Panc1 (cell line): ENCODE measurements around the gene LPP. TPM values are rescaled to one million over a fixed set of nuclear protein-coding genes. Genes with fewer than 3 reads are reported as not detected.

Source experiments
- ATAC-seq: fragments of 200-7000 bp; cut with Tn5 transposase; 2 replicates; pipeline ENCODE4 v1.9.1; 2020; ENCODE audit warnings: mild to moderate bottlenecking, moderate library complexity
- BruUV-seq: library from RNA; stranded (reverse); fragments of 400-500 nt; replicated peaks from 2 replicates; lab custom pipeline; 2021; lab: Mats Ljungman, UMichigan
- CTCF ChIA-PET: fragments of 300-600 bp; sonication (Branson Sonifier 250); formaldehyde crosslinking; loops from one replicate; lab custom pipeline; 2022; ENCODE audit warnings: antibody characterized with exemption; lab: Charles Lee
- POLR2A ChIA-PET: fragments of 300-600 bp; sonication (Branson Sonifier 250); formaldehyde crosslinking; loops from one replicate; lab custom pipeline; 2022; ENCODE audit warnings: antibody characterized with exemption; lab: Charles Lee
- DNase-seq: peaks from one replicate; pipeline ENCODE4 v3.0.0-alpha.2; 2010; ENCODE audit warnings: low read depth, low spot score
- H3K27ac ChIP-seq: 2 replicates; pipeline ENCODE4 v1.5.1; 2011; ENCODE audit warnings: mild to moderate bottlenecking, low read length, inconsistent platforms
- H3K27me3 ChIP-seq: fragments of 200-500 bp; sonication (Bioruptor generic); 2 replicates; pipeline ENCODE4 v1.6.0; 2014; ENCODE audit warnings: low read length, inconsistent platforms; ENCODE audit not compliant: control insufficient read depth, insufficient read depth
- H3K36me3 ChIP-seq: fragments of 200-500 bp; sonication (Bioruptor generic); 2 replicates; pipeline ENCODE4 v1.5.1; 2014; ENCODE audit warnings: inconsistent platforms, mild to moderate bottlenecking, low read length, moderate library complexity; ENCODE audit not compliant: control insufficient read depth, insufficient read depth
- H3K4me1 ChIP-seq: 2 replicates; pipeline ENCODE4 v1.5.1; 2011; ENCODE audit warnings: inconsistent platforms, mild to moderate bottlenecking, low read length, moderate library complexity; ENCODE audit not compliant: control insufficient read depth, insufficient read depth
- H3K4me3 ChIP-seq, 2 experiments: 2 replicates each; pipeline ENCODE4 v1.5.1; 2011 to 2012; ENCODE audit warnings: low read depth in 2 of 2, low read length in 2 of 2, mild to moderate bottlenecking in 2 of 2, inconsistent platforms in 1 of 2, moderate library complexity in 1 of 2
- H3K9me3 ChIP-seq: fragments of 200-500 bp; sonication (Bioruptor generic); 2 replicates; pipeline ENCODE4 v1.5.1; 2014; ENCODE audit warnings: low read depth, mild to moderate bottlenecking, inconsistent platforms, low read length, moderate library complexity; ENCODE audit not compliant: control insufficient read depth, insufficient read depth
- POLR2AphosphoS5 ChIP-seq: IDR thresholded peaks from 2 replicates; pipeline ENCODE4 v1.6.1; 2012; ENCODE audit warnings: mild to moderate bottlenecking, low read depth, low read length, moderate library complexity
- SIN3A ChIP-seq: IDR thresholded peaks from 2 replicates; pipeline ENCODE4 v1.6.1; 2012; ENCODE audit warnings: low read depth, mild to moderate bottlenecking, low read length, moderate library complexity, borderline replicate concordance; ENCODE audit not compliant: insufficient read depth
- TCF7L2 ChIP-seq: IDR thresholded peaks from 2 replicates; pipeline ENCODE4 v1.6.1; 2011; ENCODE audit warnings: mild to moderate bottlenecking, low read depth, low read length, inconsistent platforms
- in situ Hi-C: cut with HindIII; loops from 2 replicates; pipeline ENCODE4 v1.10.0; 2016; ENCODE audit warnings: low sequenced_read_pairs, low pct_unique_long_range_greater_than_20kb
- intact Hi-C: fragments of 100-400 bp; cut with micrococcal nuclease; formaldehyde crosslinking; loops from one replicate; pipeline ENCODE4 v1.10.0; 2022; ENCODE audit not compliant: unreplicated experiment
- total RNA-seq: library from RNA; stranded (reverse); gene quantifications from one replicate; pipeline ENCODE4 v1.2.1, GENCODE V29; 2021; ENCODE audit not compliant: unreplicated experiment
- TF ChIP-seq, protein P1 (sequence below): fragments of 450-650 bp; IDR thresholded peaks from 2 replicates; pipeline ENCODE4 v1.5.1; 2017; ENCODE audit warnings: mild to moderate bottlenecking
- TF ChIP-seq, protein P2 (sequence below), 2 experiments: IDR thresholded peaks; 2 replicates each; pipeline ENCODE4 v1.6.1; 2011 to 2012; ENCODE audit warnings: low read depth in 2 of 2, control low read depth in 1 of 2, low read length in 1 of 2, mild to moderate bottlenecking in 1 of 2, moderate library complexity in 1 of 2; ENCODE audit not compliant: insufficient read depth in 1 of 2

The LPP gene
- total RNA-seq, 1 experiment from 2014 or later, result 90.0 TPM

DNA sequence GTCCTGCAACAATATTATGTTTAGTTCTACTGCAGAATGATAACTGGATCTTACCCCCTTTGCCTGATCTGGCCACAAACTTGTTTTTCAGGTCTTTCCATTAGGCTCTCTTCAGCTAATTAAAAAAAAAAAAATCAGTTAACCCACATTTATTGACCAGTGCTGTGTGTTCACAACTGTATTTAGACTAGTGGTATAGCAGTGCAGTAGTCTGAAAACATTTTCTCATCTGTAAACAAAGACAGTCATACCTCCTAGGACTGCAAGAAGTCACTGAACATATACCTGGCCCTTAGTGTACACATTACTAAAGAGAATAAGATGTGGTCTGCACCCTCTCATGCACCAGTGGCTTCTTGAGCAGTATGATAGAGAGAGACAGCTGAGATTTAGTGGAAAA lies 22.5 kb downstream of the LPP start:
- BruUV-seq, result no TSS peak
- ATAC-seq (no peak), DNase-seq (no peak)
- Histone ChIP-seq H3K27ac (no peak overlapping the region), H3K4me1 (no peaks in the 10 kb centered on the region), H3K27me3 (no peaks in the 10 kb centered on the region), H3K36me3 (no peaks in the 10 kb centered on the region), H3K9me3 (no peaks in the 10 kb centered on the region), H3K4me3 (no peak overlapping the region)
- in situ Hi-C loops, result no loop called here
- TF ChIP-seq TCF7L2 (no peak), POLR2AphosphoS5 (no peak), SIN3A (no peak)
- TF ChIP-seq, protein P1, sequence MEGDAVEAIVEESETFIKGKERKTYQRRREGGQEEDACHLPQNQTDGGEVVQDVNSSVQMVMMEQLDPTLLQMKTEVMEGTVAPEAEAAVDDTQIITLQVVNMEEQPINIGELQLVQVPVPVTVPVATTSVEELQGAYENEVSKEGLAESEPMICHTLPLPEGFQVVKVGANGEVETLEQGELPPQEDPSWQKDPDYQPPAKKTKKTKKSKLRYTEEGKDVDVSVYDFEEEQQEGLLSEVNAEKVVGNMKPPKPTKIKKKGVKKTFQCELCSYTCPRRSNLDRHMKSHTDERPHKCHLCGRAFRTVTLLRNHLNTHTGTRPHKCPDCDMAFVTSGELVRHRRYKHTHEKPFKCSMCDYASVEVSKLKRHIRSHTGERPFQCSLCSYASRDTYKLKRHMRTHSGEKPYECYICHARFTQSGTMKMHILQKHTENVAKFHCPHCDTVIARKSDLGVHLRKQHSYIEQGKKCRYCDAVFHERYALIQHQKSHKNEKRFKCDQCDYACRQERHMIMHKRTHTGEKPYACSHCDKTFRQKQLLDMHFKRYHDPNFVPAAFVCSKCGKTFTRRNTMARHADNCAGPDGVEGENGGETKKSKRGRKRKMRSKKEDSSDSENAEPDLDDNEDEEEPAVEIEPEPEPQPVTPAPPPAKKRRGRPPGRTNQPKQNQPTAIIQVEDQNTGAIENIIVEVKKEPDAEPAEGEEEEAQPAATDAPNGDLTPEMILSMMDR, result no peak
- TF ChIP-seq, protein P2, sequence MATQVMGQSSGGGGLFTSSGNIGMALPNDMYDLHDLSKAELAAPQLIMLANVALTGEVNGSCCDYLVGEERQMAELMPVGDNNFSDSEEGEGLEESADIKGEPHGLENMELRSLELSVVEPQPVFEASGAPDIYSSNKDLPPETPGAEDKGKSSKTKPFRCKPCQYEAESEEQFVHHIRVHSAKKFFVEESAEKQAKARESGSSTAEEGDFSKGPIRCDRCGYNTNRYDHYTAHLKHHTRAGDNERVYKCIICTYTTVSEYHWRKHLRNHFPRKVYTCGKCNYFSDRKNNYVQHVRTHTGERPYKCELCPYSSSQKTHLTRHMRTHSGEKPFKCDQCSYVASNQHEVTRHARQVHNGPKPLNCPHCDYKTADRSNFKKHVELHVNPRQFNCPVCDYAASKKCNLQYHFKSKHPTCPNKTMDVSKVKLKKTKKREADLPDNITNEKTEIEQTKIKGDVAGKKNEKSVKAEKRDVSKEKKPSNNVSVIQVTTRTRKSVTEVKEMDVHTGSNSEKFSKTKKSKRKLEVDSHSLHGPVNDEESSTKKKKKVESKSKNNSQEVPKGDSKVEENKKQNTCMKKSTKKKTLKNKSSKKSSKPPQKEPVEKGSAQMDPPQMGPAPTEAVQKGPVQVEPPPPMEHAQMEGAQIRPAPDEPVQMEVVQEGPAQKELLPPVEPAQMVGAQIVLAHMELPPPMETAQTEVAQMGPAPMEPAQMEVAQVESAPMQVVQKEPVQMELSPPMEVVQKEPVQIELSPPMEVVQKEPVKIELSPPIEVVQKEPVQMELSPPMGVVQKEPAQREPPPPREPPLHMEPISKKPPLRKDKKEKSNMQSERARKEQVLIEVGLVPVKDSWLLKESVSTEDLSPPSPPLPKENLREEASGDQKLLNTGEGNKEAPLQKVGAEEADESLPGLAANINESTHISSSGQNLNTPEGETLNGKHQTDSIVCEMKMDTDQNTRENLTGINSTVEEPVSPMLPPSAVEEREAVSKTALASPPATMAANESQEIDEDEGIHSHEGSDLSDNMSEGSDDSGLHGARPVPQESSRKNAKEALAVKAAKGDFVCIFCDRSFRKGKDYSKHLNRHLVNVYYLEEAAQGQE (IDR thresholded peaks at IDR 0.05; ENCODE audit: insufficient read depth in 1 of 2, low read depth in 2 of 2, low read length in 1 of 2), result no peak
- ChIA-PET POLR2A (no interaction called here), CTCF (no interaction called here)
- intact Hi-C loops, result no loop called here

DNA sequence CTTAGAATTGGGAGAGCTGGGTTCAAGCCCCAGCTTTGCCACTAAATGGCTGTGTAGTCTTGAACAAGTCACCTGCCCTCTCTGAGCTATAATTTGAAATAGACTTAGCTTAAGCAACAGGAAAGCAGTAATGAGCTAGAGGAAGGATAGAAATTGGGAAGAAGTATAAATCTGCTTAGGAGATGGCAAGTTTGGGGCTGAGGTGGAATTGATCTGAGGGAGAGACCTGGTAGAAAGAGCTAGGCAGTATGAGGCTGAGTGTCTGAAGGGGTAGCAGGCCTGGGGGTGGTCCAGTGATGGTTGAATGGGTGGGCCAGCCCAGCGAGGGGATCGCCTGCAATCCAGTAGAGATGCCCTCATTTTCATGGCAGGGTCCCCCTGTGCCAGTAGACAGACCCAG lies 22.9 kb downstream of the LPP start:
- DNase-seq (no peak), ATAC-seq (no peak)
- no peaks in the 10 kb centered on the region for H3K4me1 ChIP-seq
- ChIA-PET CTCF (no interaction called here), POLR2A (no interaction called here)
- H3K36me3 ChIP-seq, result no peaks in the 10 kb centered on the region
- no peaks in the 10 kb centered on the region for H3K27me3 ChIP-seq
- in situ Hi-C loops, result no loop called here
- H3K9me3 ChIP-seq, result no peaks in the 10 kb centered on the region
- TF ChIP-seq POLR2AphosphoS5 (no peak), TCF7L2 (no peak), SIN3A (no peak)
- TF ChIP-seq, protein P1, result no peak
- TF ChIP-seq, protein P2 (IDR thresholded peaks at IDR 0.05; ENCODE audit: insufficient read depth in 1 of 2, low read depth in 2 of 2, low read length in 1 of 2), result no peak
- H3K4me3 ChIP-seq, result no peak overlapping the region
- intact Hi-C loops, result no loop called here
- no TSS peak for BruUV-seq
- no peak overlapping the region for H3K27ac ChIP-seq
